ENCODE measurements around the gene PTPN22. TPM values are rescaled to one million over a fixed set of nuclear protein-coding genes. Genes with fewer than 3 reads are reported as not detected.

PTPN22 gene
- total RNA-seq, 1 experiment from 2014 or later: not detected

DNA sequence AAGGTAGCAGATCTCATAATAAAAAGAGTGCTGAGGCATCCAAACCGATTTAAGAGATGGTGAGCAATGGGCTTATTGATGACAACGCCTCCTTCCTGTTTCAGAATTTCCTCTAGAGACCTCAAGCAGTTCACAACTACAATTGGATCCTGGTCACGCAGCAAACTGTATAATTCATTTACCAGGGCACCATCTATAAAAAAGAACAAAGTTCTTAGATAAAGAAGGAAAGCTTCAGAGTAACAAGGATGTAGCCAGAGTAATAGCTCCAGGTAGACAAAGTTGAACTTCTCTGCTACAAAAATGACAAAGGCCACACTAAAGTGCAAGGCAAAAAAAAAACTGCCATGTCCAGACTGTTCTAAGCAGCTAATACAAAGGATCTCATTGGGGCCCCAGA lies 29.7 kb upstream of the PTPN22 start:
- CTCF ChIA-PET: no interaction called here

DNA sequence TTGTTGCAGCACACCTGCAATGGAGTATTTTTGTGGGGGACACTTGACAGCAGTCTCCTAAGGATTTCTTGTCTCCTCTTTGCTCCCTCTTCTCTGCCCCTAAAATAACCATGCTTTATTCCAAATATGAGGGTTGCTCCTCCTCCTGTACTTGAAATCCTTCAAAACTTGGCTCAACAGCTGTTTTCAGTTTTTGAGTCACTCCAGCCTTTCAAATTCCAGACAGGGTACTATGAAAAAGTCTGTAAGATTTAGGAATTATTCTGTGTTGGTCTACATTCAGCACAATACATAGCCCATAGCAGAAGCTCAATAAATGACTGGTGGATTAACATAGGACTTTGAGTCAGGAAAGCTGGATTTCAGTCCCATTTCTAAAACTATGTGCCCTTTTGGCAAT lies 27.6 kb upstream of the PTPN22 start:
- peaks cover 25% of the 10 kb centered on the region for H3K36me3 Mint-ChIP-seq
- CTCF ChIA-PET: no interaction called here
- ATAC-seq (no peak), DNase-seq (ENCODE audit: low spot score) (no peak)
- POLR2A ChIA-PET: no interaction called here
- no peaks in the 10 kb centered on the region for H3K9me3 Mint-ChIP-seq
- TF ChIP-seq, protein P1, sequence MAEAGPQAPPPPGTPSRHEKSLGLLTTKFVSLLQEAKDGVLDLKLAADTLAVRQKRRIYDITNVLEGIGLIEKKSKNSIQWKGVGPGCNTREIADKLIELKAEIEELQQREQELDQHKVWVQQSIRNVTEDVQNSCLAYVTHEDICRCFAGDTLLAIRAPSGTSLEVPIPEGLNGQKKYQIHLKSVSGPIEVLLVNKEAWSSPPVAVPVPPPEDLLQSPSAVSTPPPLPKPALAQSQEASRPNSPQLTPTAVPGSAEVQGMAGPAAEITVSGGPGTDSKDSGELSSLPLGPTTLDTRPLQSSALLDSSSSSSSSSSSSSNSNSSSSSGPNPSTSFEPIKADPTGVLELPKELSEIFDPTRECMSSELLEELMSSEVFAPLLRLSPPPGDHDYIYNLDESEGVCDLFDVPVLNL (CRISPR knock-in tag; IDR thresholded peaks at IDR 0.05; ENCODE audit: borderline replicate concordance, low read depth): no peak
- no peak for TF ChIP-seq KAT7 (CRISPR knock-in tag; IDR thresholded peaks at IDR 0.05; ENCODE audit: borderline replicate concordance)
- TF ChIP-seq FOXJ3 (CRISPR knock-in tag; IDR thresholded peaks at IDR 0.05; ENCODE audit: borderline replicate concordance): no peak
- no peak for TF ChIP-seq EMX1 (CRISPR knock-in tag; IDR thresholded peaks at IDR 0.05)
- no peak for TF ChIP-seq SMAD4 (CRISPR knock-in tag; IDR thresholded peaks at IDR 0.05)
- TF ChIP-seq, protein P2, sequence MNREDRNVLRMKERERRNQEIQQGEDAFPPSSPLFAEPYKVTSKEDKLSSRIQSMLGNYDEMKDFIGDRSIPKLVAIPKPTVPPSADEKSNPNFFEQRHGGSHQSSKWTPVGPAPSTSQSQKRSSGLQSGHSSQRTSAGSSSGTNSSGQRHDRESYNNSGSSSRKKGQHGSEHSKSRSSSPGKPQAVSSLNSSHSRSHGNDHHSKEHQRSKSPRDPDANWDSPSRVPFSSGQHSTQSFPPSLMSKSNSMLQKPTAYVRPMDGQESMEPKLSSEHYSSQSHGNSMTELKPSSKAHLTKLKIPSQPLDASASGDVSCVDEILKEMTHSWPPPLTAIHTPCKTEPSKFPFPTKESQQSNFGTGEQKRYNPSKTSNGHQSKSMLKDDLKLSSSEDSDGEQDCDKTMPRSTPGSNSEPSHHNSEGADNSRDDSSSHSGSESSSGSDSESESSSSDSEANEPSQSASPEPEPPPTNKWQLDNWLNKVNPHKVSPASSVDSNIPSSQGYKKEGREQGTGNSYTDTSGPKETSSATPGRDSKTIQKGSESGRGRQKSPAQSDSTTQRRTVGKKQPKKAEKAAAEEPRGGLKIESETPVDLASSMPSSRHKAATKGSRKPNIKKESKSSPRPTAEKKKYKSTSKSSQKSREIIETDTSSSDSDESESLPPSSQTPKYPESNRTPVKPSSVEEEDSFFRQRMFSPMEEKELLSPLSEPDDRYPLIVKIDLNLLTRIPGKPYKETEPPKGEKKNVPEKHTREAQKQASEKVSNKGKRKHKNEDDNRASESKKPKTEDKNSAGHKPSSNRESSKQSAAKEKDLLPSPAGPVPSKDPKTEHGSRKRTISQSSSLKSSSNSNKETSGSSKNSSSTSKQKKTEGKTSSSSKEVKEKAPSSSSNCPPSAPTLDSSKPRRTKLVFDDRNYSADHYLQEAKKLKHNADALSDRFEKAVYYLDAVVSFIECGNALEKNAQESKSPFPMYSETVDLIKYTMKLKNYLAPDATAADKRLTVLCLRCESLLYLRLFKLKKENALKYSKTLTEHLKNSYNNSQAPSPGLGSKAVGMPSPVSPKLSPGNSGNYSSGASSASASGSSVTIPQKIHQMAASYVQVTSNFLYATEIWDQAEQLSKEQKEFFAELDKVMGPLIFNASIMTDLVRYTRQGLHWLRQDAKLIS (CRISPR knock-in tag; IDR thresholded peaks at IDR 0.05; ENCODE audit: borderline replicate concordance): no peak
- H3K4me3 Mint-ChIP-seq: no peak overlapping the region
- H3K27me3 Mint-ChIP-seq (ENCODE audit: low read depth): no peaks in the 10 kb centered on the region
- H3K27ac Mint-ChIP-seq: no peak overlapping the region
- H3K4me1 Mint-ChIP-seq: peaks cover 4% of the 10 kb centered on the region

More for the DNA sequence above, 29.7 kb upstream of the PTPN22 start:
- POLR2A ChIA-PET: no interaction called here
- TF ChIP-seq EMX1 (CRISPR knock-in tag; IDR thresholded peaks at IDR 0.05) (no peak), MYBL2 (CRISPR knock-in tag; IDR thresholded peaks at IDR 0.05) (no peak), ELF4 (CRISPR knock-in tag; IDR thresholded peaks at IDR 0.05; ENCODE audit: low read depth) (no peak), SMAD4 (CRISPR knock-in tag; IDR thresholded peaks at IDR 0.05) (no peak), RELA (CRISPR knock-in tag; IDR thresholded peaks at IDR 0.05; ENCODE audit: borderline replicate concordance) (no peak), ZNF671 (CRISPR knock-in tag; IDR thresholded peaks at IDR 0.05) (no peak), ETV6 (CRISPR knock-in tag; IDR thresholded peaks at IDR 0.05) (no peak), FOXK1 (CRISPR knock-in tag; IDR thresholded peaks at IDR 0.05) (no peak), SMAD3 (CRISPR knock-in tag; IDR thresholded peaks at IDR 0.05; ENCODE audit: borderline replicate concordance) (no peak), MXD4 (CRISPR knock-in tag; IDR thresholded peaks at IDR 0.05; ENCODE audit: borderline replicate concordance) (no peak), NFE2L1 (CRISPR knock-in tag; IDR thresholded peaks at IDR 0.05) (no peak), IRF2 (CRISPR knock-in tag; IDR thresholded peaks at IDR 0.05; ENCODE audit: borderline replicate concordance, low read depth) (no peak), ZNF317 (CRISPR knock-in tag; IDR thresholded peaks at IDR 0.05; ENCODE audit: borderline replicate concordance, low read depth) (no peak)
- TF ChIP-seq, protein P2 (CRISPR knock-in tag; IDR thresholded peaks at IDR 0.05; ENCODE audit: borderline replicate concordance): no peak
- TF ChIP-seq, protein P3, sequence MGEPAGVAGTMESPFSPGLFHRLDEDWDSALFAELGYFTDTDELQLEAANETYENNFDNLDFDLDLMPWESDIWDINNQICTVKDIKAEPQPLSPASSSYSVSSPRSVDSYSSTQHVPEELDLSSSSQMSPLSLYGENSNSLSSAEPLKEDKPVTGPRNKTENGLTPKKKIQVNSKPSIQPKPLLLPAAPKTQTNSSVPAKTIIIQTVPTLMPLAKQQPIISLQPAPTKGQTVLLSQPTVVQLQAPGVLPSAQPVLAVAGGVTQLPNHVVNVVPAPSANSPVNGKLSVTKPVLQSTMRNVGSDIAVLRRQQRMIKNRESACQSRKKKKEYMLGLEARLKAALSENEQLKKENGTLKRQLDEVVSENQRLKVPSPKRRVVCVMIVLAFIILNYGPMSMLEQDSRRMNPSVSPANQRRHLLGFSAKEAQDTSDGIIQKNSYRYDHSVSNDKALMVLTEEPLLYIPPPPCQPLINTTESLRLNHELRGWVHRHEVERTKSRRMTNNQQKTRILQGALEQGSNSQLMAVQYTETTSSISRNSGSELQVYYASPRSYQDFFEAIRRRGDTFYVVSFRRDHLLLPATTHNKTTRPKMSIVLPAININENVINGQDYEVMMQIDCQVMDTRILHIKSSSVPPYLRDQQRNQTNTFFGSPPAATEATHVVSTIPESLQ (CRISPR knock-in tag; IDR thresholded peaks at IDR 0.05): no peak
- Mint-ChIP-seq H3K4me1 (peaks cover 7% of the 10 kb centered on the region), H3K9me3 (no peaks in the 10 kb centered on the region), H3K27me3 (ENCODE audit: low read depth) (no peaks in the 10 kb centered on the region), H3K27ac (no peak overlapping the region), H3K4me3 (no peak overlapping the region), H3K36me3 (peaks cover 25% of the 10 kb centered on the region)
- no peak for ATAC-seq
- DNase-seq (ENCODE audit: low spot score): no peak

Measured in WTC11 (cell line).